HG02938 (cell line): ENCODE results near the gene KRTAP10-3.
"Not testable (repeated sequence)": the region's sequence is repeated elsewhere in the genome, so short reads cannot be mapped to it uniquely, and the experiment has no call there.

Source experiments
- ATAC-seq: cut with Tn5 transposase; IDR thresholded peaks from one replicate; pipeline ENCODE4 v1.9.1; 2021; ENCODE audit warnings: mild to moderate bottlenecking, moderate library complexity; ENCODE audit not compliant: unreplicated experiment

KRTAP10-3 gene, protein sequence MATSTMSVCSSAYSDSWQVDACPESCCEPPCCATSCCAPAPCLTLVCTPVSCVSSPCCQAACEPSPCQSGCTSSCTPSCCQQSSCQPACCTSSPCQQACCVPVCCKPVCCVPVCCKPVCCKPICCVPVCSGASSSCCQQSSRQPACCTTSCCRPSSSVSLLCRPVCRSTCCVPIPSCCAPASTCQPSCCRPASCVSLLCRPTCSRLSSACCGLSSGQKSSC

GRCh38 chr21:44558695-44559094 lies at the start of gene KRTAP10-3:
Gene KRTAP10-3 (minus strand): TSS chr21:44558795. CDS start chr21:44558715, 80 bp downstream.
- ATAC-seq, result no peak

DNA sequence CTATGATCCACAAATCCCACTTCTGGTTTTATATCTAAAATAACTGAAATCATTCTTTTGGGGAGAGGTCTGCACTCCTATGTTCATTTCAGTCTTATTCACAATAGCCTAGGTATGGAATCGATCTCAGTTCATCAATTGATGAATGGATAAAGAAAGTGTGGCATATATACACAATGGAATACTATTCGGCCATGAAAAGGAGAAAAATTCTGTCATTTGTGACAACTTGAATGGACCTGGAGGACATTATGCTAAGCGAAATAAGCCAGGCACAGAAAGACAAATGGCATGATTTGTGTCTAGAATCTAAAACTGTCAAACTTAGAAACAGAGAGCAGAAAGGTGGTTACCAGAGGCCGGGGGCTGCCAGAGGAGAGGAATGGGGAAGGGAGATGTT lies 47.9 kb upstream of the KRTAP10-3 start:
- no peak for ATAC-seq

DNA sequence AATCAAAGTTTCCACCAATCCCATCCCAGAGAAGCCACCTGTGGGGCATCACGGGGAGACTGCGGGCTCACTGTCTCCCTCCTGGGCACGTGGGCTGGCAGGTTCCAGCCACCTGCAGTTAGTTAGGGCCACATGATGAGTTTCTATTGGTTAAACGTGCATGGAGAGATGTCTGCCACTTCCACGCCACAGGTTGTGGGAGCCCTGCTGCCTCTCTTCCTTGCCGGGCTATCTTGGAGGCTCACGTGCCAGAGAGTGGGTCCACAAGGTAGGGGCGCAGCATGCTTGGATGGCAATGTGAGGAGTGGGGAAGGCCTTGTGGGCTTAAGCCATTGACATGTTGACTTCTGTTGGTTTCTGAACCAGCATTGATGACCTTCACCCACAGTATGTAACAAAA lies 45.3 kb upstream of the KRTAP10-3 start:
- ATAC-seq, result no peak

- ATAC-seq, result no peak
Measured at GRCh38 chr21:44603109-44603875, 44.7 kb upstream of the KRTAP10-3 start.

DNA sequence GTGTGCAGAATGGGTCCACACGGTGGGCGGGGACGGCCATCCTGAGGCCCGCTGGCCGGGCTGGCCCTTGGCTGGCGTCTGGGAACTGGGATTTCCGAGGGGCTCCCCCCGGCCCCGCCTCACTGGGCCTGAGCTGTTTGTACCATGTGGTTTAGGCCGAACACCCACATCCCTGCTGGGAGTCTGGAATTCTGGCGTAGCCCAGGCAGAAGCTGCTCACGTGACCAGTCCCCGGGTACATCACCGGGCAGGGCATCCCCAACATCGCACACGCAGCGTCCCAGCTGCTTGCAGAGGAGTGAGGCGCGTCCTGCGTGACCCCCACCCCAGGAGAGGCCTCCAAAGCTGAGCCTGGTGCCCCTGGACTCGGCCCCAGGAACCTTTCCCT lies 43.9 kb upstream of the KRTAP10-3 start:
- no peak for ATAC-seq

- no peak for ATAC-seq
Measured at GRCh38 chr21:44601596-44602462, 43.2 kb upstream of the KRTAP10-3 start.

DNA sequence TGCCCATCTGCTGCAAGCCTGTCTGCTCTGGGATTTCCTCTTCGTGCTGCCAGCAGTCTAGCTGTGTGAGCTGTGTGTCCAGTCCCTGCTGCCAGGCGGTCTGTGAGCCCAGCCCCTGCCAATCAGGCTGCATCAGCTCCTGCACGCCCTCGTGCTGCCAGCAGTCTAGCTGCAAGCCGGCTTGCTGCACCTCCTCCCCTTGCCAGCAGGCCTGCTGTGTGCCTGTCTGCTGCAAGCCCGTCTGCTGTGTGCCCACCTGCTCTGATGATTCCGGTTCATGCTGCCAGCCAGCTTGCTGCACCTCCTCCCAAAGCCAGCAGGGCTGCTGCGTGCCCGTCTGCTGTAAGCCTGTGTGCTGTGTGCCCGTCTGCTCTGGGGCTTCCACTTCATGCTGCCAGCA lies 42.5 kb upstream of the KRTAP10-3 start:
- not testable (repeated sequence) for ATAC-seq

GRCh38 chr21:44600118-44600978 lies 41.8 kb upstream of the KRTAP10-3 start, which contains the start of gene KRTAP10-7:
Gene KRTAP10-7 (plus strand): TSS chr21:44600597. CDS start chr21:44600622, 25 bp downstream.
- not testable (repeated sequence) for ATAC-seq

DNA sequence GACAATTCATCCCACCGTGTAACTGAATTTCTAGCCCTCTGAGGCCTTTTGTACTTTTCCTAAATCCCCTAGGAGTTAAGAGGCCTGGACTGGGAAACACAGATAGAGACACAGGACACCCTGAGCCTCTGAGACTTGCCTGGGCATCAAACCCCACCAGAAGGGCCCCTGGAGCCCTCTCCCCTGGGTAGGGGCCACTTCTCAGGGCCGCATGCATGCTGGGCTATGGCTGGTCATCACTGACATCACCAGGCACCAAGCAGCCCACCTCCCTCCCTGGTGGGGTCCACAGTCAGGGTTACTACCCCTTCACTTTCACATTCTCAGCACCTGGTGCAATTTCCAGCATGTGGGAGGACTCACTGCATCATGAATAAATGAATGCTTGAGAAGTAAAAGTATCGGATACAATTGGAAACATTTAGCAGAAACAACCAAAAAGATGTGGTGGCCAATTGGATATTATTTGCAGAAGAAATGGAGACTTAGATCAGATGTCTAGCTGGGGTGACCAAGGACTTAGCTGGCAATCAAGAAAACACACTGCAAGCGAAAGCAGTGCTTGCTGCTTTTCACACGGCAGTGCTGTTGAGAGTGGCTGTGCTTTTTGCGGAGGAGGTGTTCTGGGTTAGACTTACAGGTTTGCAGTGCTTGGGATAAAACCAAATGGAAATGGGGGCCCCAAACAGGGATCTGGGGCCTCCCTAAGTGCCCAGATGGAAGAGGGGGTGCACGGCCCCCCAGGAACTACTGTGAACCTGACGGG lies 40.9 kb upstream of the KRTAP10-3 start:
- no peak for ATAC-seq

DNA sequence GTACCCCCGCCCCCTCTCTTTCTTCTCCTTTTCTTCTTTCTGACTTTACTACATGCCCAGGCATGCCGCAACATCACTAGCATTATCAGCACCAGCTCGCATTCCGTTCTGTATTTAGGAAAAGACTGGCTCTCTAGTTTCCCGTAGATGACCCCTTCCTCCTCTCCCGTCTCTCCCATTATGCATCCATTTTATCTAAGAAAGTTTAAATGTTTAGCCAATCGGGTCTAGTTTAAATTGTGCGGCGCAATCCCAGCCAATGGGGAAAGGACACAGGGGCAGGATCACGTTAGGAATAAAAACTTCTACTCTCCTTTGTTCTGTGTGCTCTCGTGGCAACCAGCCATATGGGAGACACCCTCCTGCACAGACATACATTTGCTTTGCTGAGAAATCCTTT lies 39.5 kb upstream of the KRTAP10-3 start:
- ATAC-seq, result no peak

DNA sequence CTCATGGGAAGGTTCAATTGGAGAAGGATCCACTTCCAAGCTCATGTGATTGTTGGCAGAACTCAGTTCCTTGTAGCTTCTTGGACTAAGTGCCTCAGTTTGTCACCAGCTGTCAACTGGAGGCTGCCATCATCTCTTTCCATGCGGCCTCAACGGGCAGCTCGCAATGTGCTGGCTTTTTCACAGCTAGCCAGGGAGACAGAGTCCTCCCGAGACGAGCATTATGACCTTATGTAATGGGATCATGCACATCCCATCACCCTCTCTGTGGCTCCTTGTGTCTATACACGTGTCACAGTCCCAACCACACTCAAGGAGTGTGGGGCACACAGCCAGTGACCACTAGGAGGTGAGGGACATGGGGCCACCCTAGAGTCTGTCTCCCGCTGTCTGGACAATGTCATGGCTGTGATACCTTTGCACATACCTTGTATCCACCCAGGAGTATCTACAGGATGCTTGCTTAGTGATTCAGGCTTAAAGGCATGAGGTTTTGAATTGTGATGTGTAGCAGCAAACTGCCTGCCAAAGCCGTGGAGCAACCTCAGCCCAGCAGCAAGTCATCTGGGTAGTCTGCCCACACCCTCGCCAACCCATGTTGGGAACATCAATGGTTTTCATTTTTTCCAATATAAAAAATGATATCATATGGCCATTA lies 37.6 kb upstream of the KRTAP10-3 start:
- ATAC-seq, result no peak

DNA sequence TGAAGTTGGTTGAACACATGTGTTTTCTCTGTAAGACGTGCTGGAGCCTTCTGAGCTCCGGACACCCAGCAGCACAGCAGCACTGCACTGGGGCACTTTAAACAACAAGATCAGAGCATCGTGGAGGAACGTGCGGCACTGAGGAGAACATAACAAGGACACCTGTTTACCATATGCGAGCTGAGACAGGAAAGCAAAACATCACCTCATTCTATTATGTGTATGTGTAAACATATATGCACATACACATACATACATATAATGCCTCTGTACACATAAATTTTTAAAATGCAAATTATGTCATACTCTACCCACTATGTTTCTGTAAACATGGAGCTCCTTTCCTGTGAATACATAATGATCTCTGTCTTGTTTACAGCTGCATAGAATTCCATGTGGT lies 36.9 kb upstream of the KRTAP10-3 start:
- no peak for ATAC-seq

- ATAC-seq, result no peak
Measured at GRCh38 chr21:44594406-44594916, 35.9 kb upstream of the KRTAP10-3 start.

GRCh38 chr21:44593598-44594405 lies 35.2 kb upstream of the KRTAP10-3 start:
- ATAC-seq, result no peak

DNA sequence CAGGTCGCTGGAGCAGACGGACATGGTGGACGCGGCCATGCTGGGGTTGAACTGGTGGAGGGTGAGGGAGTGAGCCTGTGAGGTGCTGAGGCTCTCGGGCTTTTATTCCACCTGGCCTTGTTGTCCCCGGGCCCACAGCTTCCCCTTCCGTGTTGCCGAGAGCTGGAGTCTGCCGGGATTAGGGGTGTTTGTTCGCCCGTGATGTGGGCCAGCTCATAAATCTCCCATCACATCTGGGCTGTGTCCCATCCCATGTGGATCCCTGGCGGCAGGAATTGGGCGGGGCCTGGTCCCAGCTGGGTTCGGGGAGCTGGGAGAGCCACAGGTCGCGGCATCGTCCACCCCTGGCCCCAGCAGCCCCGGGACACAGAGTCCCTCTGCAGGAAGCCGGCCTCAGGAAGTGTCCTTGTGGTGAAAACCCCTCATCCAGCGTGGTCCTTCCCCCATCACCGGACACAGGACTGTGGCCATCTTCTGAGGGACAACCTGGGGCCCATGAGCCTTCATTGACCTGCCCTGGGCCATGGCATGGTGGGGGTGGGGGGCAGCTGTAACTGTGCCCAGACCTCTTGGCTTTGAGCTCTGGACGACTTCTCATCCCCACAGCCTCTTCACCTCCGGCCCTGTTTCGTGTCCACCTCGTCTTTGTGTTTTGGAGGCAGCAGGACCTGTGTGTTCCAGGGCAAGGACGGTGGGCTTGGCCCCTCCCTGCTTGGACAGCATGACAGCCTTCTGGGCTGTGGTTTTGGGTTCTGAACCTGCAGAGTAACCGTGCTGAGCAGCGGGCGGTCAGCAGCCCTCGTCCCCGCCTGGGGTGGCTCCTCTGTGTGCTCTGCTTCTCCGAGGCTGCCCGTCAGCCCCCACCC lies 34.1 kb upstream of the KRTAP10-3 start, which contains the start of gene KRTAP10-6:
Gene KRTAP10-6 (minus strand): TSS at position 60 of the 866 bp plus-strand sequence. CDS start 21 bp downstream, at position 39.
- ATAC-seq, result no peak

DNA sequence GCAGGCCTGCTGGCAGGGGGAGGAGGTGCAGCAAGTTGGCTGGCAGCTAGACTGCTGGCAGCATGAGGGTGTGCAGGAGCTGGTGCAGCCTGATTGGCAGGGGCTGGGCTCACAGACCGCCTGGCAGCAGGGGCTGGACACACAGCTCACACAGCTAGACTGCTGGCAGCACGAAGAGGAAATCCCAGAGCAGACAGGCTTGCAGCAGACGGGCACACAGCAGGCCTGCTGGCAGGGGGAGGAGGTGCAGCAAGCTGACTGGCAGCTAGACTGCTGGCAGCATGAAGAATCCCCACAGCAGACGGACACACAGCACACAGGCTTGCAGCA lies 33.2 kb upstream of the KRTAP10-3 start:
- ATAC-seq, result not testable (repeated sequence)
